GM23248 (cell line): ENCODE measurements around the gene LONP2.

Experiments
- EZH2 ChIP-seq: fragments of 200-600 bp; sonication (generic); IDR thresholded peaks from 2 replicates; pipeline ENCODE4 v1.6.1; 2018; ENCODE audit warnings: antibody characterized with exemption, mild to moderate bottlenecking; ENCODE audit not compliant: insufficient read depth, poor library complexity, severe bottlenecking
- EZH2phosphoT487 ChIP-seq: fragments of 200-600 bp; sonication (generic); IDR thresholded peaks from 2 replicates; pipeline ENCODE4 v1.6.1; 2018; ENCODE audit warnings: antibody characterized with exemption, moderate library complexity, mild to moderate bottlenecking, low read depth; ENCODE audit not compliant: insufficient read depth

- no peak for TF ChIP-seq EZH2
- TF ChIP-seq EZH2phosphoT487, result no peak
Measured at GRCh38 chr16:48367441-48368049, 123.4 kb downstream of the LONP2 start.
